Measurements from ENCODE around the gene NELL2.

DNA sequence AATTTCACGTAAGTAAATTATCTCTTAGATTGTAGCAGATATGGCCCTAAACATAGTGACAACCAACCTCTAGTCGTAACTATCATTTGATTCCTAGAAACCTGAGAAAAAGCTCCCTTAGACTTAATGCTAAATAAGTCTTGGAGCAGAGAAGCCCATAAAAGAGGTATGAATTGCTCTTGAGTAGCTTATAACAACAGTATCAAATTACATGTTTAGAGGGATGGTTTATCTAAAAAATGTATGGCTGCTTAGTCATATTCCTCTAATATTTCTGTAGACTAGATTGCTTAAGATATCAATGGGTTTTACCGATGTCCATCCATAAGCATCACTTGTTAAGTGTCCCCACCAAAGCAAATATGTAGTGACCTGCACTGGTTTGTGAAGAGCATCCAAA lies 259.7 kb downstream of the NELL2 start:
- TF ChIP-seq, protein P1, sequence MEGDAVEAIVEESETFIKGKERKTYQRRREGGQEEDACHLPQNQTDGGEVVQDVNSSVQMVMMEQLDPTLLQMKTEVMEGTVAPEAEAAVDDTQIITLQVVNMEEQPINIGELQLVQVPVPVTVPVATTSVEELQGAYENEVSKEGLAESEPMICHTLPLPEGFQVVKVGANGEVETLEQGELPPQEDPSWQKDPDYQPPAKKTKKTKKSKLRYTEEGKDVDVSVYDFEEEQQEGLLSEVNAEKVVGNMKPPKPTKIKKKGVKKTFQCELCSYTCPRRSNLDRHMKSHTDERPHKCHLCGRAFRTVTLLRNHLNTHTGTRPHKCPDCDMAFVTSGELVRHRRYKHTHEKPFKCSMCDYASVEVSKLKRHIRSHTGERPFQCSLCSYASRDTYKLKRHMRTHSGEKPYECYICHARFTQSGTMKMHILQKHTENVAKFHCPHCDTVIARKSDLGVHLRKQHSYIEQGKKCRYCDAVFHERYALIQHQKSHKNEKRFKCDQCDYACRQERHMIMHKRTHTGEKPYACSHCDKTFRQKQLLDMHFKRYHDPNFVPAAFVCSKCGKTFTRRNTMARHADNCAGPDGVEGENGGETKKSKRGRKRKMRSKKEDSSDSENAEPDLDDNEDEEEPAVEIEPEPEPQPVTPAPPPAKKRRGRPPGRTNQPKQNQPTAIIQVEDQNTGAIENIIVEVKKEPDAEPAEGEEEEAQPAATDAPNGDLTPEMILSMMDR (conservative IDR thresholded peaks at IDR 0.05; ENCODE audit: low read depth, low read length), result no peak
- TF ChIP-seq EZH2 (IDR thresholded peaks at IDR 0.05; ENCODE audit: low read length, unreplicated experiment) (no peak), EZH2phosphoT487 (IDR thresholded peaks at IDR 0.05; ENCODE audit: borderline replicate concordance, low read length) (no peak)
